ENCODE data around the gene SS18.

DNA sequence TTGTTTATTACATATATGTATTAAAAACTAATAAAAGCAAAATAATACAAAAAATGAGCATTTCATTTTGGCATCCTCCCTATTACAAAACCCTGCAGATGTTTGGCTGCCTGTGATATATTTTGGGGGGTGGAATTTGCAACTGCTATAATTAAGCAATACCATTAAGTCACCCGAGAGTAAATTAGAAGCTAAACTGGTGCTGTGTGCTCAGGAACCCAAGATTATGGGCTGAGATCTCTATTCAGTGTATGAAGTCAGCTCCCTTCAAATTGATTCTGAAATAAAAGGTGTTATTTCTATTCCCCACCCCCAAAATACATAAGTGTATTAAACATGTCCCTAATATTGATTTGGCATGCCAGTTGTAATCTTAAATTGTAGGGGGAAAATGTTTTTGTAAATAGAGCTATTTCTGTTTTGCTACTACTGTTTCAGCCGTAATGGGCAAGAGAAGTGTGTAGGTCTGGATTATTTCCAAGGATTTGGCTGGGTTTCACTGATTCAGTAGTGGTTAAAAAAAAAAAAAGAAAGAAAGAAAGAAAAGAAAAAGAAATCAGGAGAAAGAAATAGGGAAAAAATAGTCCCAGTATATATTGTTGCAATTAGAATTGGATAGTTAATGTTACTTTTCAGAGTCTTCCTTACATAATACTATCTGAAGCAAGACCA, 110.9 kb downstream of the SS18 start:
- TF ChIP-seq, protein P1, sequence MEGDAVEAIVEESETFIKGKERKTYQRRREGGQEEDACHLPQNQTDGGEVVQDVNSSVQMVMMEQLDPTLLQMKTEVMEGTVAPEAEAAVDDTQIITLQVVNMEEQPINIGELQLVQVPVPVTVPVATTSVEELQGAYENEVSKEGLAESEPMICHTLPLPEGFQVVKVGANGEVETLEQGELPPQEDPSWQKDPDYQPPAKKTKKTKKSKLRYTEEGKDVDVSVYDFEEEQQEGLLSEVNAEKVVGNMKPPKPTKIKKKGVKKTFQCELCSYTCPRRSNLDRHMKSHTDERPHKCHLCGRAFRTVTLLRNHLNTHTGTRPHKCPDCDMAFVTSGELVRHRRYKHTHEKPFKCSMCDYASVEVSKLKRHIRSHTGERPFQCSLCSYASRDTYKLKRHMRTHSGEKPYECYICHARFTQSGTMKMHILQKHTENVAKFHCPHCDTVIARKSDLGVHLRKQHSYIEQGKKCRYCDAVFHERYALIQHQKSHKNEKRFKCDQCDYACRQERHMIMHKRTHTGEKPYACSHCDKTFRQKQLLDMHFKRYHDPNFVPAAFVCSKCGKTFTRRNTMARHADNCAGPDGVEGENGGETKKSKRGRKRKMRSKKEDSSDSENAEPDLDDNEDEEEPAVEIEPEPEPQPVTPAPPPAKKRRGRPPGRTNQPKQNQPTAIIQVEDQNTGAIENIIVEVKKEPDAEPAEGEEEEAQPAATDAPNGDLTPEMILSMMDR (IDR thresholded peaks at IDR 0.05), result no peak
- TF ChIP-seq POLR2AphosphoS5 (IDR thresholded peaks at IDR 0.05; ENCODE audit: low read depth, low read length) (no peak), SIN3A (IDR thresholded peaks at IDR 0.05; ENCODE audit: borderline replicate concordance, insufficient read depth, low read depth, low read length) (no peak)

Data from Panc1 (cell line).